Coronary artery (tissue), 2 donors: ENCODE data around the gene ICOS.
"Not testable (repeated sequence)": the region's sequence is repeated elsewhere in the genome, so short reads cannot be mapped to it uniquely, and the experiment has no call there.

ENCODE experiments used
- DNase-seq: peaks from one replicate; pipeline ENCODE4 v3.0.0-alpha.2; 2017; ENCODE audit warnings: low spot score
- H3K27ac ChIP-seq, 2 donors: fragments of 200-600 bp; sonication (generic); one replicate each; pipeline ENCODE4 v1.5.1; 2016 to 2019
- H3K4me3 ChIP-seq: fragments of 200-600 bp; sonication (generic); 2 replicates; pipeline ENCODE4 v1.5.1; 2016; ENCODE audit warnings: mild to moderate bottlenecking, moderate library complexity
- CTCF ChIP-seq: fragments of 200-600 bp; sonication (generic); IDR thresholded peaks from one replicate; pipeline ENCODE4 v1.5.1; 2019; ENCODE audit warnings: antibody characterized with exemption

ICOS gene

GRCh38 chr2:203934041-203934492 lies 2.5 kb upstream of the ICOS start:
- no peak for DNase-seq
- no peak overlapping the region for H3K4me3 ChIP-seq
- no peak for TF ChIP-seq CTCF
- H3K27ac ChIP-seq, result peak overlapping the region in 1 of 2 donors; percentile 66

DNA sequence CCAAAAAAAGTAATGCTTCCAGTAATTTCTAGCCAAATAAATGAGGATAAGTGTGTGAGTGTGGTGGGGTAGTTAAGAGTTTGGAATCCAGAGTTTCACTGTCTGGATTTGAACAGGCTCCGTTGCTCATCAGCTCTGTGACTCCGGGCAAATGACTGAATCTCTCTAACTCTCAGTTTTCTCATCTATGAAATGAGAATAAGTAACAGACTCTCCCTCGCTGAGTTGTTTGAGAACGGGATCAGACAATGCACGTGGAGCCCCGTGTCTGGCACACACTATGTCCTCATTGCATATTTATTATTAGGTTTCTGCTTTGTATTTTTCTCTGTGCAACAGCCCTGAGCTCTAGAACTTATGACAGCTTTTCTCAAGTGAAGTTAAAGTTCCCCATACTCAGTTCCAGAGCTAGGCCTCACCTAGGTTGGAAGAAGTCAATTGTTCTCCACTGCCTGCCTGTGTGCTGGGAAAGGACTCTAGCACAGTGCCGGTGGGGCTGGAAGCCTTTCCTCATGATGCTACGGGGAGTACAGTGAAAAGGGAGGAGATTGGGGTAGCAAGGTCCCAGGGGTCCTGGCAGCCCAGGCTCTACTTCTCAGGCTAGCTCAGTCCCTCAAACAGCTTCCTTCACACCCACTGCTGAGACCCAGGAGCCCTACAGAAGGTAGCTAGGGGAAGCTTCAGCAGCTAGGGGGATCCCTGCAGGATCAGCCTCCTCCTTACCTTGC lies 1.7 kb upstream of the ICOS start:
- DNase-seq, result no peak
- Histone ChIP-seq H3K4me3 (no peak overlapping the region), H3K27ac (peak overlapping the region in 1 of 2 donors; percentile 52)
- no peak for TF ChIP-seq CTCF

- DNase-seq, result no peak
- Histone ChIP-seq H3K27ac (no peak overlapping the region), H3K4me3 (no peak overlapping the region)
- no peak for TF ChIP-seq CTCF
These were observed 995 bp upstream of the ICOS start for GRCh38 chr2:203935568-203935967.

DNA sequence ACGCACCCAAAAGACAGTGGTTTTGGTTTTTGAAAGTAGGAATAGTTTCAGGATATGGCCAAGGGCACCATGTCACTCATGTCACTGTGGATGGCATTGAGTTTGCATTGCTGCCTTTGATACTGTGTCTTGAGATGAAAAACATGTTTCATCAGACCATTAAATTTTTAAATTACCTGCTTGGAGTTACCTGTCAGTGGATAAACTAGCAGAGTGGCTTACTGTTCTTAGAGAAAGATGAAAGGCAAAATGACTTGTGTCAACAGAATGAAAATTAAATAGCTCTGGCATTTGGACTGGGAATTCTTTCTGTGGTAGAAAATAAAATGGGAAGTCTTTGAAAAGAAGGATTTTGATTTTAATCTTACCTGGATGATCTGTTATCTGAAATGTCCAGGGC lies 386 bp downstream of the ICOS start:
- Histone ChIP-seq H3K27ac (no peak overlapping the region), H3K4me3 (no peak overlapping the region)
- no peak for TF ChIP-seq CTCF
- DNase-seq, result no peak

DNA sequence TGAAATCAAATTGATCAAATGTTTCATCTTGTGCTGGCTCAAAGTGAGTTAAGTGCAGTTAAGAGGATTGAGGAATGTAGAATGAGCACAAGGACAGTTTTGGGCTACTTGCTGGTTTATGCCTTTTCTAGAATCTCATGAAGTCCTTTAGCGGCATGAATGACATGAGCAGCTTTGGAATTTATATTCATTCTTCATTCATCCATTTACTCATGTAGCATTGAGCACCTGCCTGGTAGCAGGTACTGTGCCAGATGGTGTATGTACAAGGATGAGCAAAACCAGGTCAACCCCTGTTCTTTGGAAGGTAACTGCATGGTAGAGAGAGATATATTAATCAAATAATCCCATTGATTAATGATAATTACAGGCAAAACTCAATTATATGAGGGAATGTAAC lies 1.2 kb downstream of the ICOS start:
- H3K27ac ChIP-seq, result no peak overlapping the region
- H3K4me3 ChIP-seq, result no peak overlapping the region
- no peak for TF ChIP-seq CTCF
- DNase-seq, result no peak

GRCh38 chr2:203940039-203940438 lies 3.5 kb downstream of the ICOS start:
- H3K4me3 ChIP-seq, result no peak overlapping the region
- no peak for TF ChIP-seq CTCF

GRCh38 chr2:203943493-203944382 lies 7.2 kb downstream of the ICOS start:
- H3K27ac ChIP-seq, DNase-seq, H3K4me3 ChIP-seq: not testable (repeated sequence)

More at GRCh38 chr2:203940039-203940438, 3.5 kb downstream of the ICOS start:
- DNase-seq, result no peak
- no peak overlapping the region for H3K27ac ChIP-seq
